Measurements from ENCODE around the gene UBALD2. TPM values are rescaled to one million over a fixed set of nuclear protein-coding genes. Genes with fewer than 3 reads are reported as not detected.
"Not testable (repeated sequence)": the region's sequence is repeated elsewhere in the genome, so short reads cannot be mapped to it uniquely, and the experiment has no call there.

UBALD2 gene
- polyA plus RNA-seq, 1 donor (not counting 4 experiments of a cell fraction or from before 2014, with no cell fraction given) = 33.9 TPM

DNA sequence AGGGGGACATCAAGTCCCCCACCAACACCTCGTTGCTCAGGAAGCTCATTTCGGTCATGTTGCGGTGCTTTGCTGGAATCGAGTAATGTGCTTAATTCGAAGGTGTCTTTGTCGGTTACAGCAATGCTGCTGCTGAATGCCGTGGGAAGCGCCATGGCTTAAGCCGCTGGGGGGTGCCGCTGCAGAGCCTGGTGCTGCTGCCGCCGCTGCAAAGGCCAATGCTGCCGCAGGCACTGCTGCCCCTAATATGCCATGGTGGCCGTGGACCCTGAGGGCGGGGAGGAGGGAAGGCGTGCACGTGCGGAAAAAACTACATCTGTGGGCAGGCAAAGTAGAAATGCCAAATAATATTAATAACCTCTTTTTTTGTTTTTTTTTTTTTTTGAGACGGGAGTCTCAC, 38.4 kb upstream of the UBALD2 start:
- dilution Hi-C loops (cut with MboI; ENCODE audit: extremely low pct_ligation_motif_present, low sequenced_read_pairs); H3K9ac ChIP-seq (ENCODE audit: control insufficient read depth, extremely low read depth, insufficient read depth, low read length); H3K9me3 ChIP-seq (ENCODE audit: control insufficient read depth, low read depth, low read length); DNase-seq (ENCODE audit: low read depth, low spot score); H3K79me2 ChIP-seq (ENCODE audit: control insufficient read depth, insufficient read depth, low read length); H3K27ac ChIP-seq (ENCODE audit: control insufficient read depth, insufficient read depth, low read length); H4K20me1 ChIP-seq (ENCODE audit: control insufficient read depth, extremely low read depth, insufficient read depth, low read length); FAIRE-seq; H3K4me1 ChIP-seq (ENCODE audit: control insufficient read depth, extremely low read depth, insufficient read depth, low read length); H3K36me3 ChIP-seq (ENCODE audit: control insufficient read depth in 2 of 2, extremely low read depth in 1 of 2, insufficient read depth in 2 of 2, low read length in 2 of 2); H2AFZ ChIP-seq (ENCODE audit: control insufficient read depth, low read length); H3K9me1 ChIP-seq (ENCODE audit: control insufficient read depth, extremely low read depth, insufficient read depth, low read length); H3K4me2 ChIP-seq (ENCODE audit: control insufficient read depth, extremely low read depth, insufficient read depth, low read depth, low read length); H3K4me3 ChIP-seq (ENCODE audit: control insufficient read depth in 2 of 3, extremely low read depth in 1 of 3, insufficient read depth in 2 of 3, low read depth in 1 of 3, low read length in 3 of 3): not testable (repeated sequence)
- peaks cover 11% of the 10 kb centered on the region for H3K27me3 ChIP-seq (ENCODE audit: control insufficient read depth, extremely low read depth, insufficient read depth, low read length)

- Histone ChIP-seq H2AFZ (ENCODE audit: control insufficient read depth, low read length) (no peak overlapping the region), H3K79me2 (ENCODE audit: control insufficient read depth, insufficient read depth, low read length) (no peaks in the 10 kb centered on the region), H4K20me1 (ENCODE audit: control insufficient read depth, extremely low read depth, insufficient read depth, low read length) (no peaks in the 10 kb centered on the region), H3K9ac (ENCODE audit: control insufficient read depth, extremely low read depth, insufficient read depth, low read length) (no peak overlapping the region), H3K9me1 (ENCODE audit: control insufficient read depth, extremely low read depth, insufficient read depth, low read length) (no peaks in the 10 kb centered on the region), H3K9me3 (ENCODE audit: control insufficient read depth, low read depth, low read length) (no peaks in the 10 kb centered on the region), H3K4me1 (ENCODE audit: control insufficient read depth, extremely low read depth, insufficient read depth, low read length) (no peaks in the 10 kb centered on the region), H3K36me3 (ENCODE audit: control insufficient read depth in 2 of 2, extremely low read depth in 1 of 2, insufficient read depth in 2 of 2, low read length in 2 of 2) (no peaks in the 10 kb centered on the region), H3K27ac (ENCODE audit: control insufficient read depth, insufficient read depth, low read length) (no peak overlapping the region), H3K4me2 (ENCODE audit: control insufficient read depth, extremely low read depth, insufficient read depth, low read depth, low read length) (no peak overlapping the region), H3K4me3 (ENCODE audit: control insufficient read depth in 2 of 3, extremely low read depth in 1 of 3, insufficient read depth in 2 of 3, low read depth in 1 of 3, low read length in 3 of 3) (no peak overlapping the region), H3K27me3 (ENCODE audit: control insufficient read depth, extremely low read depth, insufficient read depth, low read length) (peaks cover 11% of the 10 kb centered on the region)
- dilution Hi-C loops (cut with MboI; ENCODE audit: extremely low pct_ligation_motif_present, low sequenced_read_pairs) = no loop called here
- TF ChIP-seq, protein P1, sequence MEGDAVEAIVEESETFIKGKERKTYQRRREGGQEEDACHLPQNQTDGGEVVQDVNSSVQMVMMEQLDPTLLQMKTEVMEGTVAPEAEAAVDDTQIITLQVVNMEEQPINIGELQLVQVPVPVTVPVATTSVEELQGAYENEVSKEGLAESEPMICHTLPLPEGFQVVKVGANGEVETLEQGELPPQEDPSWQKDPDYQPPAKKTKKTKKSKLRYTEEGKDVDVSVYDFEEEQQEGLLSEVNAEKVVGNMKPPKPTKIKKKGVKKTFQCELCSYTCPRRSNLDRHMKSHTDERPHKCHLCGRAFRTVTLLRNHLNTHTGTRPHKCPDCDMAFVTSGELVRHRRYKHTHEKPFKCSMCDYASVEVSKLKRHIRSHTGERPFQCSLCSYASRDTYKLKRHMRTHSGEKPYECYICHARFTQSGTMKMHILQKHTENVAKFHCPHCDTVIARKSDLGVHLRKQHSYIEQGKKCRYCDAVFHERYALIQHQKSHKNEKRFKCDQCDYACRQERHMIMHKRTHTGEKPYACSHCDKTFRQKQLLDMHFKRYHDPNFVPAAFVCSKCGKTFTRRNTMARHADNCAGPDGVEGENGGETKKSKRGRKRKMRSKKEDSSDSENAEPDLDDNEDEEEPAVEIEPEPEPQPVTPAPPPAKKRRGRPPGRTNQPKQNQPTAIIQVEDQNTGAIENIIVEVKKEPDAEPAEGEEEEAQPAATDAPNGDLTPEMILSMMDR (optimal IDR thresholded peaks at IDR 0.05 in 1 of 3, IDR thresholded peaks at IDR 0.05 in 1 of 3, conservative IDR thresholded peaks at IDR 0.05 in 1 of 3; ENCODE audit: extremely low read depth in 1 of 3, insufficient read depth in 2 of 3, low read length in 3 of 3) = no peak
- no peak for TF ChIP-seq EZH2 (IDR thresholded peaks at IDR 0.05; ENCODE audit: low read length)
- DNase-seq (ENCODE audit: low read depth, low spot score) (no peak), FAIRE-seq (no peak)
Observed at GRCh38 chr17:76232342-76232741, 32.8 kb upstream of the UBALD2 start.

GRCh38 chr17:76233588-76234353, 31.4 kb upstream of the UBALD2 start:
- Histone ChIP-seq H3K9me1 (ENCODE audit: control insufficient read depth, extremely low read depth, insufficient read depth, low read length) (no peaks in the 10 kb centered on the region), H3K4me2 (ENCODE audit: control insufficient read depth, extremely low read depth, insufficient read depth, low read depth, low read length) (no peak overlapping the region), H3K27me3 (ENCODE audit: control insufficient read depth, extremely low read depth, insufficient read depth, low read length) (peaks cover 22% of the 10 kb centered on the region), H3K4me1 (ENCODE audit: control insufficient read depth, extremely low read depth, insufficient read depth, low read length) (no peaks in the 10 kb centered on the region), H2AFZ (ENCODE audit: control insufficient read depth, low read length) (no peak overlapping the region), H3K27ac (ENCODE audit: control insufficient read depth, insufficient read depth, low read length) (no peak overlapping the region), H3K4me3 (ENCODE audit: control insufficient read depth in 2 of 3, extremely low read depth in 1 of 3, insufficient read depth in 2 of 3, low read depth in 1 of 3, low read length in 3 of 3) (no peak overlapping the region), H3K36me3 (ENCODE audit: control insufficient read depth in 2 of 2, extremely low read depth in 1 of 2, insufficient read depth in 2 of 2, low read length in 2 of 2) (no peaks in the 10 kb centered on the region), H3K79me2 (ENCODE audit: control insufficient read depth, insufficient read depth, low read length) (no peaks in the 10 kb centered on the region), H3K9ac (ENCODE audit: control insufficient read depth, extremely low read depth, insufficient read depth, low read length) (no peak overlapping the region), H3K9me3 (ENCODE audit: control insufficient read depth, low read depth, low read length) (no peaks in the 10 kb centered on the region), H4K20me1 (ENCODE audit: control insufficient read depth, extremely low read depth, insufficient read depth, low read length) (no peaks in the 10 kb centered on the region)
- dilution Hi-C loops (cut with MboI; ENCODE audit: extremely low pct_ligation_motif_present, low sequenced_read_pairs) = no loop called here
- TF ChIP-seq EZH2 (IDR thresholded peaks at IDR 0.05; ENCODE audit: low read length) = no peak
- TF ChIP-seq, protein P1 (optimal IDR thresholded peaks at IDR 0.05 in 1 of 3, IDR thresholded peaks at IDR 0.05 in 1 of 3, conservative IDR thresholded peaks at IDR 0.05 in 1 of 3; ENCODE audit: extremely low read depth in 1 of 3, insufficient read depth in 2 of 3, low read length in 3 of 3) = no peak
- no peak for DNase-seq (ENCODE audit: low read depth, low spot score)
- no peak for FAIRE-seq

Data from keratinocyte (primary cell).